Measurements from ENCODE around the gene LCLAT1. TPM values are rescaled to one million over a fixed set of nuclear protein-coding genes. Genes with fewer than 3 reads are reported as not detected.
A peak's percentile ranks its signal among the peaks of the same experiment; 100 is the strongest.
"Not testable (repeated sequence)": the region's sequence is repeated elsewhere in the genome, so short reads cannot be mapped to it uniquely, and the experiment has no call there.

The LCLAT1 gene
- total RNA-seq, 1 donor from 2014 or later, result 18.8 TPM

DNA sequence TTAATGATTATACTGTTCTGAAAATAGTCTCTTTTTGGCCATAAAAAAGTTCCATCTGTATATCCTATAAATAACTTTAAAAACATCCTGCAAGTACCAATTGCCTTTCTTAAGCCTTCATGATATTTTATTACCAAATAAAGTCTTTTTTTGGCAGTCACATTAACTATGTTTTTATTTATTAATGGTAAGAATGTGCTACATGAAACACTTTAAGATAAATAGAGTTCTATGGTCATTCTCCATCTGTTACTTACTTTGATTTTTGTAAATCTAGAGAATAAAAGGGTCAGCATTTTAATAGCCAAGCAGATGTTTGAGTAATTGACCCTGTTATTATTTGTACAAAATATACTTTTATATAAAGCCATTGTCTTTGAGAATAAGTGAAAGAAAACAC, 52.6 kb downstream of the LCLAT1 start:
- Histone ChIP-seq H3K4me3 (ENCODE audit: low read length in 3 of 3) (no peak overlapping the region), H3K27me3 (ENCODE audit: control insufficient read depth in 3 of 3, insufficient read depth in 3 of 3, low read length in 3 of 3) (no peaks in the 10 kb centered on the region), H3K9ac (ENCODE audit: low read depth in 1 of 3, low read length in 3 of 3) (no peak overlapping the region), H3K4me1 (ENCODE audit: control insufficient read depth in 3 of 3, insufficient read depth in 3 of 3, low read length in 3 of 3) (peaks cover 0 to 2% (median 0%) of the 10 kb centered on the region in 3 donors), H3K36me3 (ENCODE audit: control insufficient read depth in 3 of 3, insufficient read depth in 3 of 3, low read length in 3 of 3) (no peaks in the 10 kb centered on the region), H3K9me3 (ENCODE audit: control insufficient read depth in 3 of 3, low read length in 3 of 3) (peaks cover 0 to 8% (median 0%) of the 10 kb centered on the region in 3 donors), H3K27ac (ENCODE audit: low read depth, low read length) (no peak overlapping the region)

DNA sequence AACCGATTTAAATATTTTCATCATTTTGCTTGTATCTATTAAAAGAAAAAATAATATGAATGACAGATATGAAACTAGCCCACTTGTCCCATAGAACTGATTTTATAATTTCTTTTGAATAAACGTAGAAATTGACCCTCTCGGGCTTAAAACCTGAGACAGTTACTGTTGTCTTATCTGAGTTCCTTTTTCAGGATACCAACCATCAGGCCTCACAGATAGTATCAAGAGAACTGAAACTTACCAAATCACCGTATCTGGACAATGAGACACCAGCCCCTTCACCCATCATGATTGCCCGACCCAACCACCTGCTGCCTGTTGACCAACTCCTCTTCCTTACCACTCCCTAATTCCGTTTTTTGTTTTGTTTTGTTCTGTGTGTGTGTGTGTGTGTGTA, 53.7 kb downstream of the LCLAT1 start:
- Histone ChIP-seq H3K9me3 (ENCODE audit: control insufficient read depth in 3 of 3, low read length in 3 of 3) (peaks cover 0 to 8% (median 0%) of the 10 kb centered on the region in 3 donors), H3K36me3 (ENCODE audit: control insufficient read depth in 3 of 3, insufficient read depth in 3 of 3, low read length in 3 of 3) (no peaks in the 10 kb centered on the region), H3K27me3 (ENCODE audit: control insufficient read depth in 3 of 3, insufficient read depth in 3 of 3, low read length in 3 of 3) (no peaks in the 10 kb centered on the region), H3K4me1 (ENCODE audit: control insufficient read depth in 3 of 3, insufficient read depth in 3 of 3, low read length in 3 of 3) (peaks cover 0 to 2% (median 0%) of the 10 kb centered on the region in 3 donors), H3K27ac (ENCODE audit: low read depth, low read length) (no peak overlapping the region), H3K9ac (ENCODE audit: low read depth in 1 of 3, low read length in 3 of 3) (no peak overlapping the region), H3K4me3 (ENCODE audit: low read length in 3 of 3) (no peak overlapping the region)

DNA sequence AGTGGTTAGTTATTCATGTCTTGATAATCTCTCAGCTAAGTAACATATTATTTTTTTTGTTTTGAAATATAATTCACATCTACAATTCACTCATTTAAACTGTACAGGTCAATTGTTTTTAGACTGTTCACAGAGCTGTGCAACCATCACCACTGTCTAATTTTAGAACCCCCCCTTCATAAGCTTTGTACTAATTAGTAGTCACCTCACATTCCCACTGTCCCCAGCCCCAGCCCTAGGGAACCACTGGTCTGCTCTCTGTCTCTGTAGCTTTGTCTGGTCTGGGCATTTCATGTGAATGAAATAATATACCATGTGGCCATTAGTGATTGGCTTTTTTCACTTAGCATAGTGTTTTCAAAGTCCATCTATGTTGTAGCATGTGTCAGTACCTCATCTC, 55.3 kb downstream of the LCLAT1 start:
- Histone ChIP-seq H3K27me3 (ENCODE audit: control insufficient read depth in 3 of 3, insufficient read depth in 3 of 3, low read length in 3 of 3) (no peaks in the 10 kb centered on the region), H3K36me3 (ENCODE audit: control insufficient read depth in 3 of 3, insufficient read depth in 3 of 3, low read length in 3 of 3) (no peaks in the 10 kb centered on the region), H3K4me1 (ENCODE audit: control insufficient read depth in 3 of 3, insufficient read depth in 3 of 3, low read length in 3 of 3) (peaks cover 0 to 2% (median 2%) of the 10 kb centered on the region in 3 donors), H3K27ac (ENCODE audit: low read depth, low read length) (no peak overlapping the region), H3K9me3 (ENCODE audit: control insufficient read depth in 3 of 3, low read length in 3 of 3) (peaks cover 0 to 8% (median 0%) of the 10 kb centered on the region in 3 donors), H3K4me3 (ENCODE audit: low read length in 3 of 3) (no peak overlapping the region), H3K9ac (ENCODE audit: low read depth in 1 of 3, low read length in 3 of 3) (no peak overlapping the region)

DNA sequence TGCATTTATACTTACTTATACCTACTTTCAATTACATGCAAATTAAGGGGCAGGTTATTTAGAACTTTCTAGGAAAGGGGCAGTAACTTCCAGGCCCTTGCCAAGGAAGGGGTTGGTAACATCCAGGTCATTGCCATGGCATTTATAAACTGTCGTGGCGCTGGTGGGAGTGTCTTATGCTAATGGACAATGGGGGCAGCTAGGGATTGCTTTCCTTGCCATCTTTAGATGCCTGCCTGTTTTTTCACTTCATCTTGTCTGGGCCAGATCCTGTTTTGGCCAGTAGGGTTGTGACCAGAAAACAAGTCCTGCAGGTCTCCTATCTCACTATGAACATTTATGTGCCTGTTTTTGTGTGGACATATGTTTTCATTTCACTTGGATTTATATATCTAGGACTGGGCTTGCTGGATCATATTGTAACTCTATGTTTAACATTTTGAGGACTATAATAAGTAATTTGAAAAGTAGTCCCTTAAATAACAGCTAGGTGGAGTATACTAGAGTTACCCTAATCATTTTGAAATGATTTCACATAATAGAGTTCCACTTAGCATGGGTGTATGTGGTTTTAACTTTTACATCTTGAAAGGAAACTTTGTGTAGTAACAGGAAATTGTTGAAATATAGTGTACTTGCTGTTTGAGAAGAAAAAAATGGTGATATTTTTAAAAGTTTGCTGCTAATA, 56.1 kb downstream of the LCLAT1 start:
- Histone ChIP-seq H3K27ac (ENCODE audit: low read depth, low read length) (no peak overlapping the region), H3K4me1 (ENCODE audit: control insufficient read depth in 3 of 3, insufficient read depth in 3 of 3, low read length in 3 of 3) (peaks cover 0 to 2% (median 2%) of the 10 kb centered on the region in 3 donors), H3K27me3 (ENCODE audit: control insufficient read depth in 3 of 3, insufficient read depth in 3 of 3, low read length in 3 of 3) (no peaks in the 10 kb centered on the region), H3K9me3 (ENCODE audit: control insufficient read depth in 3 of 3, low read length in 3 of 3) (peaks cover 0 to 1% (median 0%) of the 10 kb centered on the region in 3 donors), H3K36me3 (ENCODE audit: control insufficient read depth in 3 of 3, insufficient read depth in 3 of 3, low read length in 3 of 3) (no peaks in the 10 kb centered on the region), H3K9ac (ENCODE audit: low read depth in 1 of 3, low read length in 3 of 3) (no peak overlapping the region), H3K4me3 (ENCODE audit: low read length in 3 of 3) (no peak overlapping the region)

DNA sequence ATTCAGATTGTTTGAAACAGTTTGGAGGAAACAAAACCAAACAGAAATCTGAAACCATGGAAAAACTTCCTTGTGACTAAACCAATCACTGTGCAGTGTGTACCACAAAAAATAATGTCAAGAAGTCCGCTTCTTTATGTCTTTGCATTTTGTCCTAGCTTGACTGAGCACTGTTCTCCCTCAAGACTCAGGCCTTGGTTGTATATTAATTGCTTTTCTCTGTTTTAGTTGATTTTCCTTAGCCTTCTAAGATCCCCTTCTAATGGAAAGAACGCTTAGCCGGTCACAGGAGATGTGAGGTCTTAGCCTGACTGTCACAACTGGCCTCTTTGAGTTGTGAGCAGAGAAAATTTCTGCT, 56.6 kb downstream of the LCLAT1 start:
- Histone ChIP-seq H3K4me3 (ENCODE audit: low read length in 3 of 3) (no peak overlapping the region), H3K27me3 (ENCODE audit: control insufficient read depth in 3 of 3, insufficient read depth in 3 of 3, low read length in 3 of 3) (no peaks in the 10 kb centered on the region), H3K4me1 (ENCODE audit: control insufficient read depth in 3 of 3, insufficient read depth in 3 of 3, low read length in 3 of 3) (peaks cover 0 to 2% (median 2%) of the 10 kb centered on the region in 3 donors), H3K27ac (ENCODE audit: low read depth, low read length) (no peak overlapping the region), H3K9ac (ENCODE audit: low read depth in 1 of 3, low read length in 3 of 3) (no peak overlapping the region), H3K9me3 (ENCODE audit: control insufficient read depth in 3 of 3, low read length in 3 of 3) (no peaks in the 10 kb centered on the region), H3K36me3 (ENCODE audit: control insufficient read depth in 3 of 3, insufficient read depth in 3 of 3, low read length in 3 of 3) (no peaks in the 10 kb centered on the region)

DNA sequence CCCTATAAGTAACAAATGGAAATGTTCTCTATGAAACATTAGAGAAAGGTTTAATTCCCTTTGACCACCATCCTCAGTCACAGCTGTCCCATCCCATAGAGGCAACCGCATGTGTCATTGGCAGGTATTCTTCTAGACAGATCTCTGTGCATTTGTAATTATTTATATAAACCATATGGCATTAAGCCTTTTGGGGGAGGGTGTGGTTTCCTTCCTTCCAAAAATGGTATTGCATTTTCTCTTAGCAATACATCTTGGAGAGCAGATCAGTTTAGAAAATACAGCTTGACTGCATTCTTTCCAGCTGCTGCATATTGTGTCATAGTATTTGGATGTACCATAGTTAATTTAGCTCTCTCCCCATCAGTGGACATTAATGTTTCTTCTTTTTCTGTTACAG, 57.7 kb downstream of the LCLAT1 start:
- Histone ChIP-seq H3K27me3 (ENCODE audit: control insufficient read depth in 3 of 3, insufficient read depth in 3 of 3, low read length in 3 of 3) (no peaks in the 10 kb centered on the region), H3K27ac (ENCODE audit: low read depth, low read length) (no peak overlapping the region), H3K9me3 (ENCODE audit: control insufficient read depth in 3 of 3, low read length in 3 of 3) (no peaks in the 10 kb centered on the region), H3K4me3 (ENCODE audit: low read length in 3 of 3) (no peak overlapping the region), H3K9ac (ENCODE audit: low read depth in 1 of 3, low read length in 3 of 3) (no peak overlapping the region), H3K4me1 (ENCODE audit: control insufficient read depth in 3 of 3, insufficient read depth in 3 of 3, low read length in 3 of 3) (peaks cover 2 to 5% (median 4%) of the 10 kb centered on the region in 3 donors), H3K36me3 (ENCODE audit: control insufficient read depth in 3 of 3, insufficient read depth in 3 of 3, low read length in 3 of 3) (no peaks in the 10 kb centered on the region)

DNA sequence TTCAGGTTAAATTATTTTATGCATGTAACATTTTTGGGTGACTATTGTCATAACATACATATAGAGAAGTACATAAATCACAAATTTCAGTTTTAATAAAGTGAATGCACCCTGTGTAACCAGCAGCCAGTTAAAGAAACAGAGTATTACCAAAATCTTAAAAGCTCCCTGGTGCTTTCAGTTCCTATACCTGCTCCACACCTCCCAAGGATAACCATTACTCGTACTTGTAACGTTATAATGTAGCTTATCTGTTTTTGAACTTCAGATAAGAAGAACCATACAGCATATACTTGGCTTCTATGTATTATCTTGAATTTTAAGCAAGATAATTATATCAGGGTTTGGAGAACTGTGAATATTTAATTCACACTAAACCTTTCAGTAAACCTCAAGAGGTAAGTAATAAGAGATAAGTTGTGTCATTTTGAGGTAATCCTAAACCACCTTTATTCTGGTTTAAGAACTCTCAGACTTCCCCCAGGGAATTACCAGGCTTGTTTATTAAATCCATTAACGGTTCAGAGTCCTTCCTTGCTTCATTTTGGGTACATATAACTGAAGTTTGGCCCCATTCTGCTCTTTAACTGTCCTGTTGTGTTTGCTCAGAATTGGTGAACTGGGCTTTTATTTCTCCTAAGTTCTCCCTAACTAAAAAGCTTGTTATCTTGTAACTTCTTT, 58.6 kb downstream of the LCLAT1 start:
- no peak overlapping the region for H3K27ac ChIP-seq (ENCODE audit: low read depth, low read length)

DNA sequence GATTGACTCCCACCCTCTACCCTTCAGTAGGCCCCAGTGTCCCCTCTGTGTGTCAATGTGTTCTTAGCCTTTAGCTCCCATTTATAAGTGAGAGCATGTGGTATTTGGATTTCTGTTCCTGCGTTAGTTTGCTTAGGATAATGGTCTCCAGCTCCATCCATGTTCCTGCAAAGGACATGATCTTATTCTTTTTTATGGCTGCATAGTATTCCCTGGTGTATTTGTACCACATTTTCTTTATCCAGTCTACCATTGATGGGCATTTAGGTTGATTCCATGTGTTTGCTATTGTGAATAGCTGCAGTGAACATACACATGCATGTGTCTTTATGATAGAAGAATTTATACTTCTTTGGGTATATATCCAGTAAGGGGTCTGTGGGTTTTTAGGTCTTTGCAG, 60.4 kb downstream of the LCLAT1 start:
- H3K9me3 ChIP-seq (ENCODE audit: control insufficient read depth in 3 of 3, low read length in 3 of 3); H3K4me3 ChIP-seq (ENCODE audit: low read length in 3 of 3); H3K36me3 ChIP-seq (ENCODE audit: control insufficient read depth in 3 of 3, insufficient read depth in 3 of 3, low read length in 3 of 3); H3K27me3 ChIP-seq (ENCODE audit: control insufficient read depth in 3 of 3, insufficient read depth in 3 of 3, low read length in 3 of 3); H3K9ac ChIP-seq (ENCODE audit: low read depth in 1 of 3, low read length in 3 of 3); H3K27ac ChIP-seq (ENCODE audit: low read depth, low read length): not testable (repeated sequence)
- H3K4me1 ChIP-seq (ENCODE audit: control insufficient read depth in 3 of 3, insufficient read depth in 3 of 3, low read length in 3 of 3), result peaks cover 16 to 21% (median 16%) of the 10 kb centered on the region in 3 donors

More for the DNA sequence above, 58.6 kb downstream of the LCLAT1 start:
- Histone ChIP-seq H3K27me3 (ENCODE audit: control insufficient read depth in 3 of 3, insufficient read depth in 3 of 3, low read length in 3 of 3) (no peaks in the 10 kb centered on the region), H3K36me3 (ENCODE audit: control insufficient read depth in 3 of 3, insufficient read depth in 3 of 3, low read length in 3 of 3) (no peaks in the 10 kb centered on the region), H3K4me1 (ENCODE audit: control insufficient read depth in 3 of 3, insufficient read depth in 3 of 3, low read length in 3 of 3) (peaks cover 8 to 9% (median 9%) of the 10 kb centered on the region in 3 donors), H3K9ac (ENCODE audit: low read depth in 1 of 3, low read length in 3 of 3) (no peak overlapping the region), H3K4me3 (ENCODE audit: low read length in 3 of 3) (no peak overlapping the region), H3K9me3 (ENCODE audit: control insufficient read depth in 3 of 3, low read length in 3 of 3) (no peaks in the 10 kb centered on the region)

DNA sequence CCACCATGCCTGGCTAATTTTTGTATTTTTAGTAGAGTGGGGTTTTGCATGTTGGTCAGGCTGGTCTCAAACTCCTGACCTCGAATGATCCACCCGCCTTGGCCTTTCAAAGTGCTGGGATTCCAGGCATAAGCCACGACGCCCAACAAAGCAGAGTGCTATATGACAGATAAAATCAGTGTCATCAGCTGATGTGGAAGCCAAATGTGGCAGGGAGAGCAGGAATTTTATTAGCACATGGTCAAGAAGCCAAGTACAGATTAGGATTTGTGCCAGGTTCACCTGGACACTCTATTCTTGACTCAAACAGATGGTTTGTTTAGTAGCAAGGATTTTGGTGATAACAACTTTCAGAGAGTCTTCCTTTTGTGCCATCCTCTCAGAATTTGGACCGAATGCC, 62.7 kb downstream of the LCLAT1 start:
- peaks cover 21 to 23% (median 21%) of the 10 kb centered on the region in 3 donors for H3K4me1 ChIP-seq (ENCODE audit: control insufficient read depth in 3 of 3, insufficient read depth in 3 of 3, low read length in 3 of 3)
- H3K27me3 ChIP-seq (ENCODE audit: control insufficient read depth in 3 of 3, insufficient read depth in 3 of 3, low read length in 3 of 3), result no peaks in the 10 kb centered on the region

DNA sequence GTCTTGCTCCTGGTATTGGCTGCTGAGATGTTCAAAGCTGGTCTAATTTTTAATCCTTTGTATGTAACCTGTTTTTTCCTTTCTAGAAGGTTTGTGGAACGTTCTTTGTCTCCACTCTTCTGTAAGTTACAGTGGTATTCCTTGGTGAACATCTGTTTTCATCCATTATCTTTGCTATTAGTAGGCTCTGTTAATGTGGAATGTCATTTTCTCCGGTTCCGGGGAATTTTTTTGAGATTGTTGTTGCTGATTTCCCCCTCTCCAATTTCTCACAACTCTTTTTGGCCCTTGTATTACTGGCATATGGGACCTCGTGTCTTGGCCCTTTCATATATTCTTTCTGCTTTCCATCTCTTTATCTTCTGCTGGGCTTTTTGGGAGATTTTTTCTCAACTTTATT, 63.4 kb downstream of the LCLAT1 start:
- H3K4me3 ChIP-seq (ENCODE audit: low read length in 3 of 3), result no peak overlapping the region
- H3K9me3 ChIP-seq (ENCODE audit: control insufficient read depth in 3 of 3, low read length in 3 of 3), result no peaks in the 10 kb centered on the region
- peaks cover 25 to 29% (median 25%) of the 10 kb centered on the region in 3 donors for H3K4me1 ChIP-seq (ENCODE audit: control insufficient read depth in 3 of 3, insufficient read depth in 3 of 3, low read length in 3 of 3)
- H3K36me3 ChIP-seq (ENCODE audit: control insufficient read depth in 3 of 3, insufficient read depth in 3 of 3, low read length in 3 of 3), result no peaks in the 10 kb centered on the region
- H3K27me3 ChIP-seq (ENCODE audit: control insufficient read depth in 3 of 3, insufficient read depth in 3 of 3, low read length in 3 of 3), result no peaks in the 10 kb centered on the region
- peak overlapping the region; percentile 21 for H3K27ac ChIP-seq (ENCODE audit: low read depth, low read length)
- H3K9ac ChIP-seq (ENCODE audit: low read depth in 1 of 3, low read length in 3 of 3), result no peak overlapping the region

More for the DNA sequence above, 62.7 kb downstream of the LCLAT1 start:
- peak overlapping the region; percentile 21 for H3K27ac ChIP-seq (ENCODE audit: low read depth, low read length)
- H3K9me3 ChIP-seq (ENCODE audit: control insufficient read depth in 3 of 3, low read length in 3 of 3), result no peaks in the 10 kb centered on the region
- no peak overlapping the region for H3K4me3 ChIP-seq (ENCODE audit: low read length in 3 of 3)
- no peaks in the 10 kb centered on the region for H3K36me3 ChIP-seq (ENCODE audit: control insufficient read depth in 3 of 3, insufficient read depth in 3 of 3, low read length in 3 of 3)
- H3K9ac ChIP-seq (ENCODE audit: low read depth in 1 of 3, low read length in 3 of 3), result no peak overlapping the region
